Testis (tissue), 2 donors: Measurements from ENCODE around the gene ADRA2C.

Experiments
- POLR2A ChIP-seq: fragments of 450-650 bp; IDR thresholded peaks from one replicate; pipeline ENCODE4 v1.6.1; 2017; ENCODE audit warnings: antibody characterized with exemption, mild to moderate bottlenecking, moderate library complexity
- TF ChIP-seq, protein P1 (sequence below), 3 experiments: fragments of 450-650 bp in 2 of 3; fragments of 200-600 bp in 1 of 3; sonication (generic) in 1 of 3; IDR thresholded peaks; one replicate each; pipeline ENCODE4 v1.5.1; 2016 to 2019; ENCODE audit warnings: antibody characterized with exemption in 3 of 3, mild to moderate bottlenecking in 2 of 3, moderate library complexity in 1 of 3

DNA sequence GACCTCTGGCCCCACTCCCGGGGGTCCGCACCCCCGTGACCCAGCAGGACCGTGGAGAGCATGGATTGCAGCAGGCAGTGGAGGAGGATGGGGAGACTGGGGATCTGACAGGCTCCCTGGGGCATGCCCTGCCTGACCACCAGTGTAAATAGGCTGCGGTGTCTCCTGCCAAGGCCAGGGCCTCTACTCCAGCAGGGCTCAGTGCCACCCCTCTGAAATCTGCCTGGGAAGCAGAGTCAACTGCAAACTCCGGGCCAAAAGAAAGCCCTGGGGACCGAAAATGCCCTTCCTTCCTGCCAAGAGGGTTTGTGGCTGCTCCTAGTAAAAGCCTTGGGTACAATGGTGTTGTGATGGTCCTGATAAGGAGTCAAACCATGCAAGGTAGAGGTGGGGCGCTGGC, 6.4 kb downstream of the ADRA2C start:
- TF ChIP-seq, protein P1, sequence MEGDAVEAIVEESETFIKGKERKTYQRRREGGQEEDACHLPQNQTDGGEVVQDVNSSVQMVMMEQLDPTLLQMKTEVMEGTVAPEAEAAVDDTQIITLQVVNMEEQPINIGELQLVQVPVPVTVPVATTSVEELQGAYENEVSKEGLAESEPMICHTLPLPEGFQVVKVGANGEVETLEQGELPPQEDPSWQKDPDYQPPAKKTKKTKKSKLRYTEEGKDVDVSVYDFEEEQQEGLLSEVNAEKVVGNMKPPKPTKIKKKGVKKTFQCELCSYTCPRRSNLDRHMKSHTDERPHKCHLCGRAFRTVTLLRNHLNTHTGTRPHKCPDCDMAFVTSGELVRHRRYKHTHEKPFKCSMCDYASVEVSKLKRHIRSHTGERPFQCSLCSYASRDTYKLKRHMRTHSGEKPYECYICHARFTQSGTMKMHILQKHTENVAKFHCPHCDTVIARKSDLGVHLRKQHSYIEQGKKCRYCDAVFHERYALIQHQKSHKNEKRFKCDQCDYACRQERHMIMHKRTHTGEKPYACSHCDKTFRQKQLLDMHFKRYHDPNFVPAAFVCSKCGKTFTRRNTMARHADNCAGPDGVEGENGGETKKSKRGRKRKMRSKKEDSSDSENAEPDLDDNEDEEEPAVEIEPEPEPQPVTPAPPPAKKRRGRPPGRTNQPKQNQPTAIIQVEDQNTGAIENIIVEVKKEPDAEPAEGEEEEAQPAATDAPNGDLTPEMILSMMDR (IDR thresholded peaks at IDR 0.05) = no peak
- TF ChIP-seq POLR2A = no peak
